TTC549 (cell line): Measurements from ENCODE around the gene ARIH1.

Source experiments
- FAIRE-seq: peaks from 2 replicates; lab custom pipeline; 2012; peaks lifted over from hg19 to GRCh38; lab: Jason Lieb, UNC

ARIH1 gene

GRCh38 chr15:72540606-72541237 is 66.6 kb downstream of the ARIH1 start:
- FAIRE-seq: no peak

- no peak for FAIRE-seq
These were observed 67.5 kb downstream of the ARIH1 start for GRCh38 chr15:72541674-72542073.

- FAIRE-seq: no peak
These were observed 71.0 kb downstream of the ARIH1 start for GRCh38 chr15:72545156-72545555.

DNA sequence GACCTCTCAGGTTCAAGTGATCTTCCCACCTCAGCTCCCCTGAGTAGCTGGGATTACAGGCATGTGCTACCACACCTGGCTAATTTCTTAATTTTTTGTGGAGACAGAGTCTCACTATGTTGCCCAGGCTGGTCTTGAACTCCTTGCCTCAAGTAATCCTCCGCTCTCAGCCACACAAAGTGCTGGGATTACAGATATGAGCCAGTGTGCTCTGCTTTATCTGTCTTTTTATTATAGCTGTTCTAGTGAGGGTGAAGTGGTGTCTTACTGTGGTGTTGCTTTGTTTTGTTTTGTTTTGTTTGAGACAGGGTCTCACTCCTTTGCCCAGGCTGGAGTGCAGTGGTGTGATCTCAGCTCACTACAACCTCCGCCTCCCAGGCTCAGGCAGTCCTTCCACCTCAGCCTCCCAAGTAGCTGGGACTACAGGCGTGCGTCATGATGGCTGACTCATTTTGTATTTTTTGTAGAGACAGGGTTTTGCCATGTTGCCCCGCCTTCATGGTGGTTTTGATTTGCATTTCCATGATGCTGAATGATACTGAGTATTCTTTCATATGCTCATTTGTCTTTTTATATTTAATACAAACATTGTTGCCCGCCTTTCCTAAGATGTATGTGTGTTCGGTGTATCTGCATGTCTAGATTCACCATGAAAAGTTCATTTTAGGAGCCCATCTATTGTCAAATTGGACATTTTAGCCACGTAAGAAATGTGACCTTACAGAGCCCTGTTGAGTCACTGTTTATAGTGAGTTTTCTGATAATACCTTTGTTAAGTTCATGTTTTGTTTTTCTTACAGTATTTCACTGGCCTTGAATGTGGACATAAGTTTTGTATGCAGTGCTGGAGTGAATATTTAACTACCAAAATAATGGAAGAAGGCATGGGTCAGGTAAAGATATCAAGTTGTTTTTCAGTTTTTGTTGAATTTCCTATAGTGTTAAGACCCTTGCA is 80.6 kb downstream of the ARIH1 start:
- no peak for FAIRE-seq

- FAIRE-seq: no peak
These were observed 85.7 kb downstream of the ARIH1 start for GRCh38 chr15:72559781-72560180.

GRCh38 chr15:72560458-72560857 is 86.3 kb downstream of the ARIH1 start:
- FAIRE-seq: no peak

DNA sequence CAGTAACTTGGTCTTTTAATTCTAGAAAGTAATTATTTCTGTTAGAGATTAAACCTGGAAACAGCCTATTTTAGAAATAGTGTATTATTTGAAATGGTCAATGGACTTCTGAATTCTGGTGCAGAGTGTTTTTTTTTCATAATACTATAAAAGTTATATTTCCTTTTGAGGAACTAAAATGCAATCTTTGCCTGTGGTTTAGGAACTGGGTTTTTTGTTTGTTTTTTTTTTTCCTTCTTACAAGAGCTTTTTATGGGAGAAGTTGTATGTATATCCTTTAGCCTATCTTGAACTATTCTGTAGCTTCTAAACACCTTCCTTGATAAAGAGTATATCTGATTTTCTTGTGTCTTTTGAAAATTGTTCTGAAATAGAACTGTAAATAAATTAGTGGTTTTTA is 88.3 kb downstream of the ARIH1 start:
- FAIRE-seq: no peak

DNA sequence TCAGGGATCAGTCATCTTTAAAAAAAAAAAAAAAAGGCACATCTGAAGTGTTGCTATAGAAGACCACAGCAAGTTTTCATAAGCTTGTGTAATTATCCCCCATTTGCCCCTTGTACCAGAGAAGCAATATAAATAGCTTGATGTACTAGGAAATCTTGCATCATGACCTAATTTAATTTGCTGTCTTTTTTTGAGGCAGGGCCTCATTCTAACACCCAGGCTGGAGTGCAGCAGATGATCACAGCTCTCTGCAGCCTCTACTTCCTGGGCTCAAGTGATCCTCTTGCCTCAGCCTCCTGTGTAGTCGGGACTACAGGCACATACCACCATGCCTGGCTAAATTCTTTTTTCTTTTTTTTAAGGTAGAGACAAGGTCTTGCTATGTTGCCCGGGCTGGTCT is 88.7 kb downstream of the ARIH1 start:
- no peak for FAIRE-seq

DNA sequence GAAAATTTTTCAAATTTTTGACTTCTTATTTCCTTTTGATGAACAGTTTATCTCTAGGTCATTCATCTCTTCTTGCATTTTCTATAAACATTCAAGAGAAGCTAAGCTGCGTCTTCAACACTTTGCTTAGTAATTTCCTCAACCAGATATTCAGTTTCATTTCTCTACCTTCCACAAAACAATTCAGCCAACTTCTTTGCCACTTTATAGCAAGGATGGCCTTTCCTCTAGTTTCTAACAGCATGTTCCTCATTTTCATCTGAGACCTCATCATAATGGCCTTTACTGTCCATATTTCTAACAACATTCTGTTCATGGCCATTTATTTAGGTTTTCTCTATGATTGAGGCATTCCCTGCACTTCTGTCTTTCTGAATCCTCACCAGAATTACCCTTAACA is 90.0 kb downstream of the ARIH1 start:
- no peak for FAIRE-seq

GRCh38 chr15:72566973-72567372 is 92.8 kb downstream of the ARIH1 start:
- no peak for FAIRE-seq

DNA sequence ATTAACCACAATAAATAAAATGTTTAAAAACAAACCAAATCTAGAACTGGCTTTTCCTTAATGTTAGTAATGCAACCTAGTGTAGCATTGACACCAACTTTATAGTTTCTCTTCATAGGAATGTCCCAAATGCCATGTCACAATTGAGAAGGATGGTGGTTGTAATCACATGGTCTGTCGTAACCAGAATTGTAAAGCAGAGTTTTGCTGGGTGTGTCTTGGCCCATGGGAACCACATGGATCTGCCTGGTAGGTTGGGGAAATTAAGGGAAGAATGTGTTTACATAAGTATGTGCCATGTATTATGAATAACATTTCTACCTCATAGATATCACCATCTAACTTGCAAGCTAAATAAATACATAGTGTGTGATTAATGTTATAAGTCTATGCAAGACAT is 95.9 kb downstream of the ARIH1 start:
- FAIRE-seq: no peak

DNA sequence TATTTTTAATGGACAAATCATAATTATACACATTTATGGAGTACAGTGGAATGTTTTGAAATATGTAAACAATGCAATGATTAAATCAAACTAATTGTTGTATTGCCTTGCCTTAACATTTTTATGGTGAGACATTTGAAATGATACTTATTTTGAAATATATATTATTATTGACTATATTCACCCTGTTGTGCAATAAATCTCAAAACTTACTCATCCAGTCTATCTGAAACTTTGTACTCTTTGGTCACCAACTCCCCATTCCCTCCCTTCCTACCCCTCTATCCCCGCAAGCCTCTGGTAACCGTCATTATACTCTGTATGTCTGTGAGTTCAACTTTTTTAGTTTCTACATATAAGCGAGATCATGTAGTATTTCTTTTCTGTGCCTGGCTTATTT is 105.7 kb downstream of the ARIH1 start:
- FAIRE-seq: no peak

GRCh38 chr15:72584006-72584405 is 109.9 kb downstream of the ARIH1 start:
- FAIRE-seq: no peak

GRCh38 chr15:72585025-72585424 is 110.9 kb downstream of the ARIH1 start:
- FAIRE-seq: no peak

GRCh38 chr15:72585476-72586058 is 111.4 kb downstream of the ARIH1 start:
- FAIRE-seq: no peak

DNA sequence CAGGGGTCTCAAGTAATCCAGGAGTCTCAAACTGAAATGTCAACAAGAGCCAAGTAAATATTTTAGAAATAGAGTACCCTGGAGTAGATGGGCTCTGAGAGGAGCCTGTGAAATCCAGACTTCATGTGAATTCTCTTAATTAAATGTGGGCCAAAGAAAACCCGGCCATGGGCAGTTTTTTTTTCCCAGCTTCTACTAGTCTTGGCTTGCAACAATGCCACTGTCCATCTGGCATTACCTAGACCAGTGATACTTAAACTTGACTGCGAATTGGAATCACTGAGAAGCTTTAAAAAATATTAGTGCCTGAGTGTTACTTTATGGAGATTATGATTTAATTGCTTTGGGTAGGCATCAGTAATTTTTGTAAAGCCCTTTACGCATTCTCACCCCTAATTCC is 114.0 kb downstream of the ARIH1 start:
- FAIRE-seq: no peak

GRCh38 chr15:72590427-72590826 is 116.3 kb downstream of the ARIH1 start:
- no peak for FAIRE-seq

DNA sequence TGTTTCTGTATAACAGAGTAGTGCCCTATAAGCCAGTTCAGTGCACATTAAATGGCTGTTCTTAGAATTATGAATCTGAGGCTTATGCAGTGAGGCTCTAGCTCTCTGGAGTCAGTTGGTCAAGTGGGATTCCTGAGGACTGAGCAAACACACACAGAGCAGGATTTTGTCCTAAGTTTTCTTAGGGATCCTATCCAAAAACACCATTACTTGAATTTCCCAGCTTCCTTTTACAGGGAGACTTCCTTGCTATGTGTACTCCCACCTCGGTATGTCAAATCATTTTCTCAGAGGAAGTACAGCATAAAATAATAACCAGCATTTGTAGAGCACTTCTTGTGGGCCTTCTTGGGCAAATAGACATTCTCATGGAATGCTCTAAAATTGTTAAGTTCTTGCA is 117.2 kb downstream of the ARIH1 start:
- no peak for FAIRE-seq

DNA sequence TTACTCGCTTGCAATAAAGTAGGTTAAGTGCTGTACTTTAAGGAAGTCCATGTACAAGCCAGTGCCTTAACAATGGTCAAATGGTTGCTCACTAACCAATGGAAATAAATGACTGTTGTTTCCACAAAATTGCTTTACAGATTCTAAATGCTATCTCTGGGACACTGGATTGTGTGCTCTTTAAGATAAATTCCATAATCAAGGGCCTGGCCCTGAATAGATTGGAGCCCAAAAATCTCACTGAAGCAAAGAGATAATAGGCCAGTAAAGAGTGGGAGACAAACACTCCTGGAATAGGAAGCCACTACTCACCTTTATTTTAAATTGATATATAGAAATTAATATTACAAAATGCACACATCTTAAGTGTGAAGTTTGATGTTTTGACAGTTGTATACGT is 118.0 kb downstream of the ARIH1 start:
- no peak for FAIRE-seq

- no peak for FAIRE-seq
These were observed 118.5 kb downstream of the ARIH1 start for GRCh38 chr15:72592676-72593075.

DNA sequence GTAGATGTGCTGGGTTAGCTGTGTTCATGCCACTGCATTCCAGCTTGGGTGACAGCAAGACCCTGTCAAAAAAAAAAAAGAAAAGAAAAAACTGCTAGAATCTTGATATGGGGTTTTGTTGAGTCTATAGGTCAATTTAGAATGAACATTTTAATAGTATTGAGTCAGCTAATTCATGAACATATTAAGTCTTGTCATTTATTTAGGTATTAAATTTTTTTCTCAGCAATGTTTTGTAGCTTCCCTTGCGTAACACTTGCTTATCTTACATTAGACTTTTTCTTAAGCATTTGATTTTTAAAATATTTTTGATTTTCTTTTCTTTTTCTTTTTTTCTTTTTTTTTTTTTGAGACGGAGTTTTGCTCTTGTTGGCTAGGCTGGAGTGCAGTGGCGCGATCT is 119.7 kb downstream of the ARIH1 start:
- FAIRE-seq: no peak

- FAIRE-seq: peak; percentile 76
These were observed 125.8 kb downstream of the ARIH1 start for GRCh38 chr15:72599855-72600464.

- FAIRE-seq: no peak
These were observed 130.7 kb downstream of the ARIH1 start for GRCh38 chr15:72604794-72605193.
